B cell (primary cell): ENCODE data around the gene SNX32. TPM values are rescaled to one million over a fixed set of nuclear protein-coding genes. Genes with fewer than 3 reads are reported as not detected.

ENCODE experiments used
- polyA plus RNA-seq: library from polyadenylated mRNA; depleted of rRNA; stranded (reverse); fragments of >200 nt; gene quantifications from 2 replicates; pipeline ENCODE4 v1.2.3, GENCODE V29; 2012
- total RNA-seq, 2 donors: library from RNA; stranded (reverse); fragments of 120-200 nt in 1 of 2; gene quantifications; 1 replicate in 1 of 2; 2 replicates in 1 of 2; pipeline versions ENCODE4 v1.2.3 to v1.2.4, GENCODE V29; 2013 to 2022

The SNX32 gene
- total and polyA plus RNA-seq, 2 donors (not counting 1 experiment from before 2014, with no cell fraction given), result 0.57 to 0.89 TPM

Other genes with a start within 250 kb of the SNX32 start
- gene KCNK7, start 238.2 kb upstream of the SNX32 start, total RNA-seq, result 3.5 and 3.9 TPM in 2 replicates
- gene KCNK7, start 238.2 kb upstream of the SNX32 start, polyA plus RNA-seq, result 2.2 and 5.8 TPM in 2 replicates
- gene MAP3K11, start 219.7 kb upstream of the SNX32 start, total RNA-seq, result 97.2 and 99.7 TPM in 2 replicates
- 40.7 and 67.3 TPM in 2 replicates for gene MAP3K11, start 219.7 kb upstream of the SNX32 start, polyA plus RNA-seq
- gene PCNX3, start 218.2 kb upstream of the SNX32 start, total RNA-seq, result 61.4 and 61.5 TPM in 2 replicates
- gene PCNX3, start 218.2 kb upstream of the SNX32 start, polyA plus RNA-seq, result 56.1 and 62.8 TPM in 2 replicates
- 448 and 461 TPM in 2 replicates for gene SIPA1, start 195.9 kb upstream of the SNX32 start, total RNA-seq
- gene SIPA1, start 195.9 kb upstream of the SNX32 start, polyA plus RNA-seq, result 308 and 314 TPM in 2 replicates
- 154 and 160 TPM in 2 replicates for gene RELA, start 171.0 kb upstream of the SNX32 start, total RNA-seq
- 124 and 188 TPM in 2 replicates for gene RELA, start 171.0 kb upstream of the SNX32 start, polyA plus RNA-seq
- gene KAT5, start 121.7 kb upstream of the SNX32 start, total RNA-seq, result 134 and 142 TPM in 2 replicates
- gene KAT5, start 121.7 kb upstream of the SNX32 start, polyA plus RNA-seq, result 84.6 and 131 TPM in 2 replicates
- gene RNASEH2C, start 113.2 kb upstream of the SNX32 start, total RNA-seq, result 75.3 and 81.6 TPM in 2 replicates
- 71.6 and 95.0 TPM in 2 replicates for gene RNASEH2C, start 113.2 kb upstream of the SNX32 start, polyA plus RNA-seq
- gene AP5B1, start 53.0 kb upstream of the SNX32 start, total RNA-seq, result 25.2 and 26.3 TPM in 2 replicates
- gene AP5B1, start 53.0 kb upstream of the SNX32 start, polyA plus RNA-seq, result 9.4 and 9.6 TPM in 2 replicates
- 0.15 and 0.17 TPM in 2 replicates for gene OVOL1, start 46.9 kb upstream of the SNX32 start, total RNA-seq
- gene OVOL1, start 46.9 kb upstream of the SNX32 start, polyA plus RNA-seq, result 0.09 and 0.66 TPM in 2 replicates
- gene CFL1, start 24.2 kb downstream of the SNX32 start, total RNA-seq, result 439 and 455 TPM in 2 replicates
- gene CFL1, start 24.2 kb downstream of the SNX32 start, polyA plus RNA-seq, result 530 and 990 TPM in 2 replicates
- gene MUS81, start 26.5 kb downstream of the SNX32 start, total RNA-seq, result 71.1 and 74.5 TPM in 2 replicates
- gene MUS81, start 26.5 kb downstream of the SNX32 start, polyA plus RNA-seq, result 134 and 135 TPM in 2 replicates
- gene EFEMP2, start 38.8 kb downstream of the SNX32 start, total RNA-seq, result 9.5 and 11.7 TPM in 2 replicates
- 13.3 and 14.7 TPM in 2 replicates for gene EFEMP2, start 38.8 kb downstream of the SNX32 start, polyA plus RNA-seq
- 0.84 and 1.3 TPM in 2 replicates for gene CTSW, start 45.9 kb downstream of the SNX32 start, total RNA-seq
- gene CTSW, start 45.9 kb downstream of the SNX32 start, polyA plus RNA-seq, result 4.6 and 5.4 TPM in 2 replicates
- gene FIBP, start 54.5 kb downstream of the SNX32 start, total RNA-seq, result 59.8 and 63.4 TPM in 2 replicates
- 94.9 and 128 TPM in 2 replicates for gene FIBP, start 54.5 kb downstream of the SNX32 start, polyA plus RNA-seq
- gene CCDC85B, start 56.7 kb downstream of the SNX32 start, total RNA-seq, result 16.8 and 18.2 TPM in 2 replicates
- gene CCDC85B, start 56.7 kb downstream of the SNX32 start, polyA plus RNA-seq, result 21.8 and 39.5 TPM in 2 replicates
- gene FOSL1, start 66.4 kb downstream of the SNX32 start, total RNA-seq, result not detected in 2 replicates
- 2.3 and 4.8 TPM in 2 replicates for gene FOSL1, start 66.4 kb downstream of the SNX32 start, polyA plus RNA-seq
- 50.6 and 57.6 TPM in 2 replicates for gene C11orf68, start 85.1 kb downstream of the SNX32 start, total RNA-seq
- gene C11orf68, start 85.1 kb downstream of the SNX32 start, polyA plus RNA-seq, result 16.6 and 34.9 TPM in 2 replicates
- 62.9 and 71.7 TPM in 2 replicates for gene DRAP1, start 85.5 kb downstream of the SNX32 start, total RNA-seq
- gene DRAP1, start 85.5 kb downstream of the SNX32 start, polyA plus RNA-seq, result 83.9 and 90.2 TPM in 2 replicates
- not detected in 2 replicates for gene TSGA10IP, start 111.5 kb downstream of the SNX32 start, total RNA-seq
- not detected in 2 replicates for gene TSGA10IP, start 111.5 kb downstream of the SNX32 start, polyA plus RNA-seq
- 97.4 and 102 TPM in 2 replicates for gene SART1, start 127.8 kb downstream of the SNX32 start, total RNA-seq
- gene SART1, start 127.8 kb downstream of the SNX32 start, polyA plus RNA-seq, result 57.1 and 74.5 TPM in 2 replicates
- 61.0 and 65.2 TPM in 2 replicates for gene EIF1AD, start 168.2 kb downstream of the SNX32 start, total RNA-seq
- 56.9 and 100 TPM in 2 replicates for gene EIF1AD, start 168.2 kb downstream of the SNX32 start, polyA plus RNA-seq
- 99.3 and 99.5 TPM in 2 replicates for gene BANF1, start 168.5 kb downstream of the SNX32 start, total RNA-seq
- 74.3 and 75.7 TPM in 2 replicates for gene BANF1, start 168.5 kb downstream of the SNX32 start, polyA plus RNA-seq
- gene CST6, start 178.0 kb downstream of the SNX32 start, total RNA-seq, result not detected in 2 replicates
- gene CST6, start 178.0 kb downstream of the SNX32 start, polyA plus RNA-seq, result not detected in 2 replicates
- gene CATSPER1, start 192.5 kb downstream of the SNX32 start, total RNA-seq, result not detected in 2 replicates
- gene CATSPER1, start 192.5 kb downstream of the SNX32 start, polyA plus RNA-seq, result not detected in 2 replicates
- gene GAL3ST3, start 215.2 kb downstream of the SNX32 start, total RNA-seq, result not detected in 2 replicates
- not detected in 2 replicates for gene GAL3ST3, start 215.2 kb downstream of the SNX32 start, polyA plus RNA-seq
- 205 and 214 TPM in 2 replicates for gene SF3B2, start 218.4 kb downstream of the SNX32 start, total RNA-seq
- gene SF3B2, start 218.4 kb downstream of the SNX32 start, polyA plus RNA-seq, result 123 and 139 TPM in 2 replicates
- 303 and 325 TPM in 2 replicates for gene PACS1, start 236.3 kb downstream of the SNX32 start, total RNA-seq
- 121 and 131 TPM in 2 replicates for gene PACS1, start 236.3 kb downstream of the SNX32 start, polyA plus RNA-seq